GM18505 (cell line): ENCODE data around the gene LRRC4C.

Source experiments
- ATAC-seq: cut with Tn5 transposase; IDR thresholded peaks from one replicate; pipeline ENCODE4 v1.9.1; 2021; ENCODE audit not compliant: unreplicated experiment
- POLR2A ChIP-seq: IDR thresholded peaks from 4 replicates; pipeline ENCODE4 v1.6.1; 2011; ENCODE audit warnings: borderline replicate concordance; ENCODE audit not compliant: insufficient read depth, insufficient read length; ENCODE audit errors: extremely low read depth

LRRC4C gene

GRCh38 chr11:40287916-40288803 is 1171.3 kb downstream of the LRRC4C start:
- TF ChIP-seq POLR2A: no peak
- no peak for ATAC-seq

GRCh38 chr11:40286137-40286536 is 1173.3 kb downstream of the LRRC4C start:
- no peak for TF ChIP-seq POLR2A
- ATAC-seq: no peak

- ATAC-seq: no peak
- no peak for TF ChIP-seq POLR2A
Observed at GRCh38 chr11:40285558-40285957, 1173.9 kb downstream of the LRRC4C start.

GRCh38 chr11:40281052-40281580 is 1178.3 kb downstream of the LRRC4C start:
- no peak for ATAC-seq
- no peak for TF ChIP-seq POLR2A

- no peak for ATAC-seq
- TF ChIP-seq POLR2A: no peak
Observed at GRCh38 chr11:40280159-40281051, 1179.0 kb downstream of the LRRC4C start.

- no peak for ATAC-seq
- no peak for TF ChIP-seq POLR2A
Observed at GRCh38 chr11:40276960-40277359, 1182.5 kb downstream of the LRRC4C start.

- ATAC-seq: no peak
- no peak for TF ChIP-seq POLR2A
Observed at GRCh38 chr11:40274017-40274416, 1185.4 kb downstream of the LRRC4C start.

- TF ChIP-seq POLR2A: no peak
- ATAC-seq: no peak
Observed at GRCh38 chr11:40273192-40273732, 1186.2 kb downstream of the LRRC4C start.

GRCh38 chr11:40271361-40271760 is 1188.1 kb downstream of the LRRC4C start:
- no peak for TF ChIP-seq POLR2A
- no peak for ATAC-seq

- TF ChIP-seq POLR2A: no peak
- ATAC-seq: no peak
Observed at GRCh38 chr11:40269865-40270264, 1189.6 kb downstream of the LRRC4C start.

GRCh38 chr11:40268551-40268950 is 1190.9 kb downstream of the LRRC4C start:
- no peak for ATAC-seq
- no peak for TF ChIP-seq POLR2A

- no peak for TF ChIP-seq POLR2A
- ATAC-seq: no peak
Observed at GRCh38 chr11:40255457-40255856, 1204.0 kb downstream of the LRRC4C start.

GRCh38 chr11:40253166-40253565 is 1206.3 kb downstream of the LRRC4C start:
- ATAC-seq: no peak
- TF ChIP-seq POLR2A: no peak

- ATAC-seq: no peak
- no peak for TF ChIP-seq POLR2A
Observed at GRCh38 chr11:40252236-40252635, 1207.2 kb downstream of the LRRC4C start.

GRCh38 chr11:40246983-40247382 is 1212.5 kb downstream of the LRRC4C start:
- ATAC-seq: no peak
- TF ChIP-seq POLR2A: no peak
